Measurements from ENCODE around the gene LRRN3.

Gene LRRN3

GRCh38 chr7:111086532-111086931 lies 4.4 kb upstream of the LRRN3 start:
- FAIRE-seq, result no peak
- DNase-seq (ENCODE audit: insufficient read length, low spot score), result no peak
- TF ChIP-seq POLR2A (IDR thresholded peaks at IDR 0.05; ENCODE audit: low read depth, low read length), result no peak
- no peak for TF ChIP-seq POLR2AphosphoS5 (IDR thresholded peaks at IDR 0.05; ENCODE audit: low read depth, low read length)
- TF ChIP-seq POU2F2 (IDR thresholded peaks at IDR 0.05; ENCODE audit: low read depth, low read length), result no peak
- no peak for TF ChIP-seq SPI1 (IDR thresholded peaks at IDR 0.05; ENCODE audit: low read depth, low read length)
- no peak for TF ChIP-seq PAX5 (IDR thresholded peaks at IDR 0.05; ENCODE audit: insufficient read depth, low read length, severe bottlenecking)
- TF ChIP-seq TAF1 (IDR thresholded peaks at IDR 0.05; ENCODE audit: low read depth, low read length), result no peak

DNA sequence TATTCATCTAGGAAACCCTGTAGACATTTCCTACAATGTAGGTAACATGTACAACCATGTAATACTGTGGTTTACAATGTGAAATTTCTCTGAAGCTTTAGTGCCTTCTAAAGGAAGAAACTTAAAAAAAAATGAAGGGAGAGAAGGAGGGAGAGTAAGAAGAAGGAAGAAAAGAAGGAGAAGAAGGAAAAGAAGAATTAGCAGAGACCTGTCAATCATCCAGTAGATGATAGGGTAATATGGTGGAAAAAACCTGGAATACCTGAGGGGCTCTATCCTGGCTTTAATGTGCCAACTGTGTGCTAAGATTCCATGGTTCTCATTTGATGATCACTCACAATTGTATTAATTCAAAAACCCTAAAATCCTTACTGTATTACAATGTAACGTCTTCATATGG lies 2.6 kb upstream of the LRRN3 start:
- FAIRE-seq (no peak), DNase-seq (ENCODE audit: insufficient read length, low spot score) (no peak)
- TF ChIP-seq TAF1 (IDR thresholded peaks at IDR 0.05; ENCODE audit: low read depth, low read length) (no peak), POLR2A (IDR thresholded peaks at IDR 0.05; ENCODE audit: low read depth, low read length) (no peak), POLR2AphosphoS5 (IDR thresholded peaks at IDR 0.05; ENCODE audit: low read depth, low read length) (no peak), SPI1 (IDR thresholded peaks at IDR 0.05; ENCODE audit: low read depth, low read length) (no peak), PAX5 (IDR thresholded peaks at IDR 0.05; ENCODE audit: insufficient read depth, low read length, severe bottlenecking) (no peak), POU2F2 (IDR thresholded peaks at IDR 0.05; ENCODE audit: low read depth, low read length) (no peak)

GRCh38 chr7:111089822-111090426 lies 1.0 kb upstream of the LRRN3 start:
- FAIRE-seq, result no peak
- TF ChIP-seq PAX5 (IDR thresholded peaks at IDR 0.05; ENCODE audit: insufficient read depth, low read length, severe bottlenecking) (no peak), TAF1 (IDR thresholded peaks at IDR 0.05; ENCODE audit: low read depth, low read length) (no peak), SPI1 (IDR thresholded peaks at IDR 0.05; ENCODE audit: low read depth, low read length) (no peak), POLR2A (IDR thresholded peaks at IDR 0.05; ENCODE audit: low read depth, low read length) (no peak), POLR2AphosphoS5 (IDR thresholded peaks at IDR 0.05; ENCODE audit: low read depth, low read length) (no peak), POU2F2 (IDR thresholded peaks at IDR 0.05; ENCODE audit: low read depth, low read length) (no peak)
- no peak for DNase-seq (ENCODE audit: insufficient read length, low spot score)

GRCh38 chr7:111091593-111092358 lies 849 bp downstream of the LRRN3 start:
- FAIRE-seq, result peak; percentile 57
- TF ChIP-seq SPI1 (IDR thresholded peaks at IDR 0.05; ENCODE audit: low read depth, low read length) (0 out of 2 replicates have a peak, but pooled peaks have one; percentile 6), TAF1 (IDR thresholded peaks at IDR 0.05; ENCODE audit: low read depth, low read length) (no peak), POLR2A (IDR thresholded peaks at IDR 0.05; ENCODE audit: low read depth, low read length) (no peak)
- no peak for DNase-seq (ENCODE audit: insufficient read length, low spot score)

GRCh38 chr7:111092406-111093236 lies 1.7 kb downstream of the LRRN3 start:
- TF ChIP-seq SPI1 (IDR thresholded peaks at IDR 0.05; ENCODE audit: low read depth, low read length) (no peak), PAX5 (IDR thresholded peaks at IDR 0.05; ENCODE audit: insufficient read depth, low read length, severe bottlenecking) (no peak), POU2F2 (IDR thresholded peaks at IDR 0.05; ENCODE audit: low read depth, low read length) (no peak), POLR2A (IDR thresholded peaks at IDR 0.05; ENCODE audit: low read depth, low read length) (no peak), TAF1 (IDR thresholded peaks at IDR 0.05; ENCODE audit: low read depth, low read length) (no peak)
- FAIRE-seq, result peak; percentile 40

GRCh38 chr7:111093496-111093895 lies 2.6 kb downstream of the LRRN3 start:
- FAIRE-seq (no peak), DNase-seq (ENCODE audit: insufficient read length, low spot score) (no peak)
- TF ChIP-seq TAF1 (IDR thresholded peaks at IDR 0.05; ENCODE audit: low read depth, low read length) (no peak), POU2F2 (IDR thresholded peaks at IDR 0.05; ENCODE audit: low read depth, low read length) (no peak), POLR2AphosphoS5 (IDR thresholded peaks at IDR 0.05; ENCODE audit: low read depth, low read length) (no peak), PAX5 (IDR thresholded peaks at IDR 0.05; ENCODE audit: insufficient read depth, low read length, severe bottlenecking) (no peak), POLR2A (IDR thresholded peaks at IDR 0.05; ENCODE audit: low read depth, low read length) (no peak), SPI1 (IDR thresholded peaks at IDR 0.05; ENCODE audit: low read depth, low read length) (no peak)

More at GRCh38 chr7:111092406-111093236, 1.7 kb downstream of the LRRN3 start:
- no peak for DNase-seq (ENCODE audit: insufficient read length, low spot score)

DNA sequence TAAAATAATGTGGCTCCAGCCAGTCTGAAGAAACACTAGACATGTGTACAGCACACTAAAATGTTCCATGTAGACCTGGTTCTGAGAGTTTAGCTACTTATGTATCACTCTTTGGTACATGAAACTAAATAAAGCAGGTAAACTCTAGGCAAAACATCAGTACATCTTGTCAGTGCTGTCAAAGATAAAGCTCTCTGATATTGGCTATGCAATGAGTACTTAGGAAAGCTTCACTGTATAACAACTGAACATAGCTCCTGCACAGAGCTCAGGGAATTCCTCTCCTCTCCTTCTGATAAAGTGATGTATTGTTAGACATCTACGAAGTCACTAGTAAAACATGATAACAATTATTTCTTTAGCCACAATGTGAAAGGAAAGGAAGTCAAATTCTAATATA lies 3.5 kb downstream of the LRRN3 start:
- no peak for TF ChIP-seq POLR2AphosphoS5 (IDR thresholded peaks at IDR 0.05; ENCODE audit: low read depth, low read length)
- no peak for TF ChIP-seq SPI1 (IDR thresholded peaks at IDR 0.05; ENCODE audit: low read depth, low read length)
- no peak for TF ChIP-seq TAF1 (IDR thresholded peaks at IDR 0.05; ENCODE audit: low read depth, low read length)
- TF ChIP-seq PAX5 (IDR thresholded peaks at IDR 0.05; ENCODE audit: insufficient read depth, low read length, severe bottlenecking), result no peak
- no peak for TF ChIP-seq POLR2A (IDR thresholded peaks at IDR 0.05; ENCODE audit: low read depth, low read length)
- no peak for TF ChIP-seq POU2F2 (IDR thresholded peaks at IDR 0.05; ENCODE audit: low read depth, low read length)
- FAIRE-seq (no peak), DNase-seq (ENCODE audit: insufficient read length, low spot score) (no peak)

DNA sequence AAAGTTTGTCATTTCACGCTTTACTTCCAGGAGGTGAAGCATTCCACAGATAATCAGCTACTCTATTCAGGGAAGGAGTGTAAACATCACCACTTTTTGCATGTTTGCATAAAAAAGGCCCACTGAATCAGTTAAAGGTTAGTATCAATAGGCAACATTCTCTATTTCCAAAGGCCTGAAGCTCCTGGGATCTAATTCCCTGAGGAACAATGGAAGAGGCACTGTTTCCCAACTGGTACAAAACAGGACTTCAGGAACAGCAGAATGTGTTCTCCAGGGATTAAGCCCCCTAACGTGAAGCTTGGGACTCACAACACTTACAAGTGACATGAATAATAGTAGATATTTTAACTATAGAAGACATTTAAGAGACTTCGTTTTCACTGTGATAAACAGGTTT lies 6.1 kb downstream of the LRRN3 start:
- no peak for DNase-seq (ENCODE audit: insufficient read length, low spot score)
- FAIRE-seq, result no peak
- TF ChIP-seq POLR2AphosphoS5 (IDR thresholded peaks at IDR 0.05; ENCODE audit: low read depth, low read length) (no peak), PAX5 (IDR thresholded peaks at IDR 0.05; ENCODE audit: insufficient read depth, low read length, severe bottlenecking) (no peak), POLR2A (IDR thresholded peaks at IDR 0.05; ENCODE audit: low read depth, low read length) (no peak), SPI1 (IDR thresholded peaks at IDR 0.05; ENCODE audit: low read depth, low read length) (no peak), TAF1 (IDR thresholded peaks at IDR 0.05; ENCODE audit: low read depth, low read length) (no peak), POU2F2 (IDR thresholded peaks at IDR 0.05; ENCODE audit: low read depth, low read length) (no peak)
